GF-D8 (cell line): ENCODE results near the gene NRG3.
"Not testable (repeated sequence)": the region's sequence is repeated elsewhere in the genome, so short reads cannot be mapped to it uniquely, and the experiment has no call there.

ENCODE experiments used
- DNase-seq: peaks from one replicate; lab custom pipeline; 2025; lab: John Stamatoyannopoulos, UW

Gene NRG3

DNA sequence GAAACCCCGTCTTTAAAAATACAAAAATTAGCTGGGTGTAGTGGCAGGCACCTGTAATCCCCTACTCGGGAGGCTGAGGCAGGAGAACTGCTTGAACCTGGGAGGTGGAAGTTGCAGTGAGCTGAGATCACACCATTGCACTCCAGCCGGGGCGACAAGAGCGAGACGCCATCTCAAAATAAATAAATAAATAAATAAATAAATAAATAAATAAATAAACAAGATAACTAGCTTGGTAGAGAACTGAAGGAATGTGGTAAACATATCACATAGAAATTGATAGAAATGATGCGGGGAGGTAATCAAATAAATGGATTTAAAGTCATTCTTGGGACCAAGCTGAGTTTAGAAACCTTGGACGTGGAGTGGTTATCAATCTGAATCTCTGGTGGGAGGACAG, 1131.5 kb downstream of the NRG3 start:
- not testable (repeated sequence) for DNase-seq

DNA sequence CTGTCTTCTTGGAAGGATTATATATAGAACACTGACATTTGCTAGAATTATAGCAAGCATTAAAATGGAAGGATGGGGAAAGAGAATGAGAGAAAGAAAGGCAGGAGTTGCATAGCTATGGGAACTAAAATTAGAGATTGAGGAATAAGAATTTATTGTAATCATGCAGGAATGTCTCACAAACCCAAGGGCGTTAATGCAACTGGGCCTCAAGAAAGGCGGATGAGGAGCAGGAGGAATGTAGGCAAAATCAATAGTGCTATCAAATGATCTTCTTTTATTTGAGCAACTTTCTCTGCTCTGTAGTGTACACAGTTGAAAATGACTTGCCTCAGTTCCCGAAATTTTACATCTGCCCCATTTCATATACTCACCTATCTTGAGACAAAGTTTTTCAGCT, 1132.5 kb downstream of the NRG3 start:
- DNase-seq: no peak

DNA sequence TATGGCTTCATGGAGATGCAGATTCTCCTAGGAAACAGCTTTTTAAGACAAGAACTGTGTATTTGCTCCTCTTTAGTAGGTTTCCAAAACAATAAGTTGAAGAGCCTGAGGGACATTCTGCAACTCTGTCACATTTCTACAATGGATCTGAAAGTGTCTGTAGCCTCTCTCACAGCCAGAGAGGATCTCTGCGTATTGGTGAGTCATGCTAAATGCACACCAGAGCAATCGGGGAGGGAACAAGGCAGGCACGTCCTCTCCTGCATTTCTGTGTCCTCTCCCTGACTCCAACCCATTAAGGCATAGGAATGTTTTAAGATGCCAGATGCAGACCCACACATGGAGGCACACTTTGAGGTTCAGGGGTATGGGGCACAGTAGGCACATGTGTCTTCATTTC, 1137.9 kb downstream of the NRG3 start:
- DNase-seq: no peak

DNA sequence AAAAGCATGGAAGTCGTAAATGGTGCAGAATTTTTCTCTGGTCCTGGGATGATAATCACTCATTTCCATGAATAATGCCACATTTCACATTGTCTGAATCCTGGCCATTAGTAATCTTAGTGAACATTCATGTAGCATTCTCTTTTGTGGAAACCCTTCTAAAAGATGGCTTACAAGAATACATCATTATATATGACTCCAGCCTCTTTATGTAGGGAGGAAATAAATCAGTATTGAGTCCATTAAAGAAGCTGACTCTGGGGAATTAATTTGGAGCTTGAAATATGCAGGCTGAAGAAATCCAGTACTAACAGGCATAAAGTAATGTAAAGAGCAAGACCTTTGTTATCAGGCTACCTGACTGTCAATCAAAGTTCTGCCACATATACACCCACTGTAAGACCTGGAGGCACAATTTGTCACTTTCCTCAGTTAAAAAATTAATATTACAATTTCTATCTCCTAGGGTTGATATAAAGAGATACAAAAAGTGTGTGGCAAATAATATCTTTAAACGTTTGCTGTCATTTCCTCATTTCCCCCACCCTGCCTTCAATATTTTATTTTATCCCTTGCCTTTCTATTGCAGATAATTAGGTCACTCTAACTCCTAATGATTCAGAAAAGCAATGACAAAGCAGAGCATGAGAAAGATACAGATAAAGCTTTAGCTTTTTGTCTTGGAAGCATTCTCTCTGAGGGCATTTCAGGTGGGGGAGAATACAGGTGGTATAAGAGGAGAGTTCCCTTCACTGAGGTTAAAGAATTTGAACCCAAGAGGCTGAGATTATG, 1142.3 kb downstream of the NRG3 start:
- DNase-seq: no peak

DNA sequence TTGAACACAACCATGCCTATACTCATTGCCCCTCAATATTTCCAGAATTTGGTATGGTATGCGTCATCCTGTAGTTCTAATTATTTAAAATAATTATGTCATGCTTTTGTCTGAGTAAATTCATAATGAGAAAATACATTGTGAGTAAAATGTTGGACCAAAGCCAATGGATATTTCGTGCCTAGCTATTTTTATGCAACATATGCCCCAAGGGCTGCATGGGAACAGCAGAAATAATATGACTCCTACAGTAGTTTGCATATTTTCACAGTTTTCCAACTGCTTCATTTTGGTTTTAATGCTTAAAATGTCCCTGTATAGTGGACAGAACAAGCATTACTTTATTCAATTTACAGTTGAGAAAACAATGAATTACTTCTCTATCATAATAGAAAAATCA, 1148.7 kb downstream of the NRG3 start:
- DNase-seq: no peak
